Measurements from ENCODE around the gene MRPL37.

DNA sequence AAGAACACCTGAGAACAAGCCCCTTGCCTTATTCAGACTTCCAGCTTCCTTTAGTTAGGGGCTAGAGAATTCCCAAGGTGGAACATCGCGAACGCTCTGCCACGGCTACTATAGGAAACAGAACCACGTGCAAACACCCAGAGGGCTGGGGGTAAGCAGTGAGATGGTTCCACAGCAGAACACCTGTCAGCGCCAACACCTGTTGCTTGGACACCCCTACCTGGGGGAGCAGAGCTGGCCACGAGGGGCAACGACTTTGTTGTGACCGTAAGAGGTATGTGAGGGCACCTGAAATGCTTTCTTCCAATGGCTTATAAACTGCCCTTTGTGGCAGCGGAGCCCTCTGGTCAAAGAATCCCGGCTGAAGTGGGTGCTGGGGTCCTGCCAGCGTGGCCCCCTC lies 50.7 kb downstream of the MRPL37 start:
- TF ChIP-seq, protein P1, sequence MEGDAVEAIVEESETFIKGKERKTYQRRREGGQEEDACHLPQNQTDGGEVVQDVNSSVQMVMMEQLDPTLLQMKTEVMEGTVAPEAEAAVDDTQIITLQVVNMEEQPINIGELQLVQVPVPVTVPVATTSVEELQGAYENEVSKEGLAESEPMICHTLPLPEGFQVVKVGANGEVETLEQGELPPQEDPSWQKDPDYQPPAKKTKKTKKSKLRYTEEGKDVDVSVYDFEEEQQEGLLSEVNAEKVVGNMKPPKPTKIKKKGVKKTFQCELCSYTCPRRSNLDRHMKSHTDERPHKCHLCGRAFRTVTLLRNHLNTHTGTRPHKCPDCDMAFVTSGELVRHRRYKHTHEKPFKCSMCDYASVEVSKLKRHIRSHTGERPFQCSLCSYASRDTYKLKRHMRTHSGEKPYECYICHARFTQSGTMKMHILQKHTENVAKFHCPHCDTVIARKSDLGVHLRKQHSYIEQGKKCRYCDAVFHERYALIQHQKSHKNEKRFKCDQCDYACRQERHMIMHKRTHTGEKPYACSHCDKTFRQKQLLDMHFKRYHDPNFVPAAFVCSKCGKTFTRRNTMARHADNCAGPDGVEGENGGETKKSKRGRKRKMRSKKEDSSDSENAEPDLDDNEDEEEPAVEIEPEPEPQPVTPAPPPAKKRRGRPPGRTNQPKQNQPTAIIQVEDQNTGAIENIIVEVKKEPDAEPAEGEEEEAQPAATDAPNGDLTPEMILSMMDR (IDR thresholded peaks at IDR 0.05), result no peak
- no peak for TF ChIP-seq POLR2A (IDR thresholded peaks at IDR 0.05)

Data from suprapubic skin (tissue), 3 donors.